HG03378 (cell line): ENCODE results near the gene CCNE1.
A peak's percentile ranks its signal among the peaks of the same experiment; 100 is the strongest.
"Not testable (repeated sequence)": the region's sequence is repeated elsewhere in the genome, so short reads cannot be mapped to it uniquely, and the experiment has no call there.

Experiments used
- ATAC-seq: cut with Tn5 transposase; IDR thresholded peaks from one replicate; pipeline ENCODE4 v1.9.1; 2021; ENCODE audit warnings: mild to moderate bottlenecking, moderate library complexity; ENCODE audit not compliant: unreplicated experiment

CCNE1 gene

DNA sequence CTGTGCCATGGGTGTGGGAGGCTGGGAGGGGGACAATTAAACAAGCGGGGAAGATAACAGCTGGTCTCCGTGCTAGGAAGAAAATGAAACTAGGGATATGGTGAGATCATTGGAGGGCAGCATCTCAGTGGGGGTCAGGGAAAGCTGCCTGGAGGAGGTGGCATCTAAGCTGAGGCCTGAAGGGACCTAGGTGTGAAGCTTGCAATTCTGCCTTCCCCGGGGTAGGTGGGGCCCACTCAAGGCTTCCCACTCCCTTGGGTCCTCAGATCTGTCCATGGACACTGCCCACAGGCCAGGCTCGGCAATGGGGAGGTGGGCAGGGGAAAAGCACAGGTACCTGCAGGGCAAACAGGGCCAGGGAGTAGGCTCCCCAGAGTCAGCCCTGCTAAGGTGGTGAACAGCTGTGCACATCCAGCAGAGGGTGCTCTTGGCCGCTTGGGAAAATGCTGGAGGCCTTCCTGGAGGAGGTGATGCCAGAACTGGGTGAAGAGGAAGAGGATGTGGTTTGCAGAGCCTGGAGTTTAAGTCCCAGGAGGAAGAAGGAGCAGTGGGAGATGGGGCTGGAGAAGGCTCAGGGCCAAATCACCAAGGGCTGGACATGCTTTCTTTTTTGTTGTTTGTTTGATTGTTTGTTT is 25.7 kb upstream of the CCNE1 start:
- ATAC-seq, result no peak

- ATAC-seq, result no peak
Observed at GRCh38 chr19:29787281-29787680, 24.5 kb upstream of the CCNE1 start.

GRCh38 chr19:29789007-29789406 is 22.8 kb upstream of the CCNE1 start:
- no peak for ATAC-seq

DNA sequence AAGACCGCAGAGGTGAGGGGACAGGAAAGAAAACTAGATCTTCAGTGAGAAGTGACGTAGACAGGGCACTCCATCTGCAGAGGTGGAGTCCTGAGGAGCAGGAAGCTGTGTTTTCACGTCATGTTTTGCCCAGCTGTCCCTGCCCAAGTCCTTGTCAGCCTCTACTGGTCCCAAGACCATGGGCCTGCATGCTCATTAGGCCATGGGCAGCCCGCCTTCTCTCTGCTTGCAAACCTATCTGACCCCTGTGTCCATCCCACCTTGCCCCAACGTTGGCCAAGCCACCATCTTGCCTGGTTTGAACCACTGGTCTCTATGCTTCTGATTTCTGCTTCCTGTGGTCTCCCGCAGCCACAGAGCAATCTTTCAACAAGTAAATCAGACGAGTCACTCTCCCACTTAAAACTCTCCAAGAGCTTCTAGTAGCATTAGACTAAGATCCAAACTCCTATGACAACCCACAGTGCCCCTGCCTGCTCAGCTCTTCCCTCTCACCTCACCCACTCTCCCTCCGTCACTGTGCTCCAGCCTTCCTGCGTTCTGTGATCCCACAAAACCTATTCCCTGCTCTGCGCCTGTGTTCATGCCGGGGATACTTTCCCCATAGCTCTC is 18.6 kb upstream of the CCNE1 start:
- no peak for ATAC-seq

DNA sequence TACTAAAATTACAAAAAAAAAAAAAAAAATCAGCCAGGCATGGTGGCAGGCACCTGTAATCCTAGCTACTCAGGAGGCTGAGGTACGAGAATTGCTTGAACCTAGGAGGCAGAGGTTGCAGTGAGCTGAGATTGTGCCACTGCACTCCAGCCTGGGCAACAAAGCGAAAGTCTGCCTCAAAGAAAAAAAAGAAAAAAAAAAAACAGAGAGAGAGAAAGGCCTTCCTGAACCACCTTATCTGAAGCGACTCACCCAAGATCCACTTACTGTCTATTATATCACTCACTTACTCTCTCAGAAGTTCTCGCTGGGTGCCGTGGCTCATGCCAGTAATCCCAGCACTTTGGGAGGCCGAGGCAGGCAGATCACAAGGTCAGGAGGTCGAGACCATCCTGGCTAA is 17.3 kb upstream of the CCNE1 start:
- ATAC-seq, result not testable (repeated sequence)

- no peak for ATAC-seq
Observed at GRCh38 chr19:29795461-29796172, 16.2 kb upstream of the CCNE1 start.

- no peak for ATAC-seq
Observed at GRCh38 chr19:29796173-29796573, 15.6 kb upstream of the CCNE1 start.

DNA sequence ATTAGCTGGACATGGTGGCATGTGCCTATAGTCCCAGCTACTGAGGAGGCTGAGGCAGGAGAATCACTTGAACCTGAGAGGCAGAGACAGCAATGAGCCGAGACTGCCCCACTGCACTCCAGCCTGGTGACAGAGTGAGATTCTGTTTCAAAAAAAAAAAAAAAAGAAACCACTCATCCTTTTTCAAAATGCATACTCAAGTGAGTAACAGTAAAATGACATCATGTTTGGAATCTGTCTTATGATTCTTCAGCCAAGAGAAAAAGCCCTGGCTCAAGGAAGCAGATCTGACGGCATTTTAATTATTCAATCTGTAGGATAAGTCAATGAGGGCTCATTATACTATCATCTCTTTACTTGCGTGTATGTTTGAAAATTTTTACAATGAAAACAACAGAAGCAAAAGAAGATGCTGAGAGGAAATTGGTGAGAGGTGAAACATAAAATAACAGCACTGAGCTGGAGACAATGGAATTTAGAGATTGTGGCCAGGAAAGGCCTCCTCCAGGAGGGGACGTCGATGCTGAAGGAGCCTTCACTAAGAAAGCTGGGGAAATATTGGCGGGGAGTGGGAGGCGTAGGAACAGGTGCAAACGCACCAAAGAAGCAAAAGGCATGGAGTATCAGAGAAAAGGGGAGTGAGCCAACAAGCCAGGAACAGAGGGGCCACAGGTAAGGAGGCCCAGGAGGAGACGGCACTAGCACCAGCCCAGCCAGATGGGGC is 12.9 kb upstream of the CCNE1 start:
- no peak for ATAC-seq

DNA sequence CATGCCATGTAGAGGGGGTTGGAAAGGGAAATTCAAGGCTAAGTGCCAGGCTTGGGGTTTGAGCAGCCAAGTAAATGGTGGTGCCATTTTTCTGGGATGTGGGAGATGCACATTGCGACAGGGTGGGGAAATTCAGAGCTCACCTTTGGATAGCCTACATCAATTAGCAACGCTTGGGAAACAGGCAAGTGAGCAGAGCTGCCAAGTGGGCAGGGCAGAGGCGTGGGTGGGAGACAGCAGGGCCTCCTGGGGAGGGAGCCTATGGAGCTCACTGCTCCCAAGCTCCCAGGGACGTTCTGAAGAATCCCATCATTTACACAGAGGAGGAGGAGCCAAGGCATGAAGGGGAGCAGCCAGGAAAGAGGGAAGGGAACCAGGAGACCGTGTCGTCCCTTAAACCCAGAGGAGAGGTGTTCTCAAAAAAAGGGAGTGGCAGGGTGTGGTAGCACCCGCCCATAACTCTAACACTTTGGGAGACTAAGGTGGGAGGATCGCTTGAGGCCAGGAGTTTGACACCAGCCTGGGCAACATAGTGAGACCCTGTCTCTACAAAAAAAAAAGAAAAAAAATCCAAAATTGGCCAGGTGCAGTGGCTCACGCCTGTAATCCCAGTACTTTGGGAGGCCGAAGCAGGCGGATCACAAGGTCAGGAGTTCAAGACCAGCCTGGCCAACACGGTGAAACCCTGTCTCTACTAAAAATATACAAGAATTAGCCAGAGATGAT is 11.5 kb upstream of the CCNE1 start:
- no peak for ATAC-seq

DNA sequence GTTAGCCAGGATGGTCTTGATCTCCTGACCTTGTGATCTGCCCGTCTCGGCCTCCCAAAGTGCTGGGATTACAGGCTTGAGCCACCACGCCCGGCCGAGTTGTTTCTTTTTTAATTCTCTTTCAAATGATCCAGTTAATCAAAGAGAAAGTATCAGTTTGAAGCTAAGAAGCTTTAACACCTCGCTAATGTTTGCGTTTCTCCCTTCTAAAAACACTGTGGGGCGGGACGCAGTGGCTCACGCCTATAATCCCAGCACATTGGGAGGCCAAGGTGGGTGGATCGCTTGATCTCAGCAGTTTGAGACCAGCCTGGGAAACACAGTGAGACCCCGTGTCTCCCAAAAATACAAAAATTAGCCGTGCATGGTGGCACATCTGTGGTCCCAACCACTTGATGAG is 7.8 kb upstream of the CCNE1 start:
- not testable (repeated sequence) for ATAC-seq

- ATAC-seq, result peak; percentile 87
Observed at GRCh38 chr19:29804493-29804892, 7.3 kb upstream of the CCNE1 start.

DNA sequence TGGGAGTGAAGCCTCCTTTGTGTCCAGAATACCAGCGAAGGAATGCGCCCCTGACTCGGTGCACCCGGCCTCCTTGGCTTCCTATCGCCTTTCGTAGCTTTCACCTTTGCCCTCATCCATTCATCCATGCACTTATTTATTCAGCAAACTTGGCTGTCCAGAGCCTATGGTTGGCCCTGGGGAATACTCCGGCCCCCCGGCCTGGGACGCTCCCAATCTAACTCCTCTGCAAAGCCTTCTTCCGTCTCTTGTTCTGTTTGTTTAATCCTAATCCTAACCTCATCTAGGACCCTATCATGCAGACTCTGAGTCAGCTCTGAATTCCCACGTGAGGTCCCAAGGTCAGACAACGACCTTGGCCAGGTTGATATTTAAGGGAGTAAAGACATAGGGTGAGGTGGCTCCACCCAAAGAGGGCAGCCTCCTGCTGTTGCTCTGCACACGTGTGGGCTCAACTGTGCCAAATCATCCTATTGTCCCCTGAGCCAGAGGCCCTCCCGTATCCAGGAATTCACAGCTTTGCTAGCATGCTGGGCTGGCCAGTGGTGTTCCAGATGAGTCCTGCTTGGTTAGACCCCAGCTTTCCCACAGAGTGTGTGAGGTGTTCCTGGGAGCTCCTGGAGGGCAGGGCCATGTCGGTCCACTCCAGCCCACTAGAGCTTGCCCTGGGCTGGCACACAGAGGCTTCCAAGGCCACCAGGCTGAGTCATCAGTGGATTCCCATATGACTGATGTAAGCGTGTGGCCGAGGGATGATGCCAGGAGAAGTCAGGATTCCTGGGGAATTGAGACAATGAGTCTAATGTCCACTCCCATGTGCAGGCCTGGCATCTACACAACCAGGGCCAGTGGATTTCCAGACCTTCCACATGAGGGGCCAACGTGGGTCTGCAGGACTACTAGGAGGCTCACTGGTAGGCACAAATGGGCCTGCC is 6.5 kb upstream of the CCNE1 start:
- ATAC-seq, result no peak

GRCh38 chr19:29806098-29806866 is 5.5 kb upstream of the CCNE1 start:
- ATAC-seq, result no peak

DNA sequence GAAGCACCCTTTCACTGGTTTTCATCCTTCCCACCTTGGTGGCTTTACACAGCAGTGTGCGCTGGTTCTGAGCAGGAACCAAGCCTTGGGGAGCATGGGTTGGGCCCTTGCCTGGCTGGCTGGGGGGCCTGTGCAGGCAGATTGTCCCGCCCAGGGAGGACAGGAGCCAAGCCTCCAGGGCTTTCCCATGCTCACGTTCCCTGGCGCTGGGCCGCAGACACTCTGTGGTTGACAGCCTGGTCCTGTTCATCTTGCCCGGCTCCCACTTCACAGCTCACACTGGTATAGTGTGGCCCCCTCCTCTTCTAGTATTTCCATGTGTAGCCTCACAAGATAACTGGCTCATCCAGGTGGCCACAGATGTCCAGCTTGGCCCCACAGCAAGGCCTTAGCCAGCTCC is 4.6 kb upstream of the CCNE1 start:
- no peak for ATAC-seq

DNA sequence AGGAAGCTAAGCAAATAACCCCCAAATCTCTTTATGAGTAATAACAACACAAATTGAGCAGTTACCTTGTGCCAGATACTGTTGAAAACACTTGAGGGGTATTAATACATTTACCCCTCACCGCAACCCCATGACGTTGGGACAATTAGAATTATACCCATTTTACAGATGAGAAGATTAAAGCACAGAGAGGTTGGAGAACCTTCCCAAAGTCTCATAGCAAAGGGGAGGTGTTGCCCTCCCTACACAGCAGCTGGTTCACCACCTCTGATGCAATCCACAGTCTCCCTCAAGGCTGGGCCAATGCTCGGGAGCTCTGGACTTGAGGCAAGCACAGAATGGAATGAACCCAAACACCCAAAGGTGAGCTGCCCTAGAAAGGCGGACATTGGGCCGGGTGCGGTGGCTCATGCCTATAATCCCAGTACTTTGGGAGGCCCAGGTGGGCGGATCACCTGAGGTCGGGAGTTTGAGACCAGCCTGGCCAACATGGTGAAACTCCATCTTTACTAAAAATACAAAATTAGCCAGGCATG is 3.9 kb upstream of the CCNE1 start:
- ATAC-seq, result no peak

DNA sequence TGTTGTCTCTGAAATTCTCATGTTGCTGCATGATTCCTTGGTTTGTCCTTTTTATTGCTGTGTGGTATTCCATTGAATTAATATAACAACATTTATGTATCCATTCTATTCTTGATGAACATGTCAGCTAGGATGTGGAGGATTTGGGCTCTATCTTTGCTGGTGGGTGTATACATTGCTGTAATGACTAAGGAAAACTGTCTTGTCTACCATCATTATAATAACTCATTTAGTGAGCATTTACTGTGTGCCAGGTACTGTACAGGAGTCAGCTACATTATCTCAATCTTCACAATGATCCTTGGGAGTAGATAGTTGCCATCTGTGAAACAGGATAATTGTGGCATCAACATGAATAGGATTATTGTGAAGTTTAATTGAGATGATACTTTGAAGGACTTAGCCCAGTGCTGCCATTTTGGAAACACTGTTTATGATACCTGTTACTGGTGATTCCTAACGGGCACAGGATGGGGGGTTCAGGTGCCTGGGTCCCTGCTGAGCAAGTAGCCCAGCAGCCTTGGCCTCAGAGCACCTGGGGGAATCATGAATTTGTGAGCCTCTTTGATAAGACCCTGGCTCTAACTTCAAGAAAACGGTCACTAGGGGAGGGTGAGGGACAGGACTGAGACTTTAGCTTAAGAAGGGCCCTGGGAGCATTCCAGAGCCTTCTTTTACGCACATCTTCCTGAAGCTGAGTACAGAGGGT is 1.8 kb upstream of the CCNE1 start:
- no peak for ATAC-seq

DNA sequence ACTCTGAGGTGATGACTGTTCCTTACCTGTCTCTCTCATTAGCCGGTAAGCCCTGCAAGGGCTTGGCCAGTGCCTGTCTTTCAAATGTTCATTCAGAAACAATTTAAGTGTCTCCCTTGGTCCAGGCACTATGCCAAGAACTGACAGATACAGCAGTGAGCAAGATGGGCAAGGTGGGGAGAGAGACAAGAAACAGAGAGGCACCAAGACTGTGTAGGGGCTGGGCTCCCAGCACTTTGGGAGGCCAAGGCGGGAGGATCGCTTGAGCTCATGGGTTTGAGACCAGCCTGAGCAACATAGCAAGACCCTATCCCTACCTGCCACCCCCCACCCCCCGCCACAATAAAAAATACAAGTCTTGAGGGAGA is 1.3 kb upstream of the CCNE1 start:
- no peak for ATAC-seq

- ATAC-seq, result no peak
Observed at GRCh38 chr19:29812080-29812880, 489 bp downstream of the CCNE1 start.
